GM21423 (cell line): ENCODE results near the gene ARID5B.

Experiments
- ATAC-seq: cut with Tn5 transposase; IDR thresholded peaks from one replicate; pipeline ENCODE4 v1.9.1; 2021; ENCODE audit warnings: mild to moderate bottlenecking, moderate library complexity; ENCODE audit not compliant: unreplicated experiment

ARID5B gene

GRCh38 chr10:61904733-61905725, 3.5 kb downstream of the ARID5B start:
- ATAC-seq, result peak; percentile 44

- no peak for ATAC-seq
These were observed 4.5 kb downstream of the ARID5B start for GRCh38 chr10:61905837-61906561.

GRCh38 chr10:61906562-61906901, 5.0 kb downstream of the ARID5B start:
- ATAC-seq, result no peak

GRCh38 chr10:61907011-61907410, 5.5 kb downstream of the ARID5B start:
- no peak for ATAC-seq

- ATAC-seq, result no peak
These were observed 6.1 kb downstream of the ARID5B start for GRCh38 chr10:61907587-61907986.

- ATAC-seq, result no peak
These were observed 8.8 kb downstream of the ARID5B start for GRCh38 chr10:61910226-61910805.

- ATAC-seq, result no peak
These were observed 9.4 kb downstream of the ARID5B start for GRCh38 chr10:61910894-61911293.

GRCh38 chr10:61911425-61911824, 9.9 kb downstream of the ARID5B start:
- no peak for ATAC-seq

GRCh38 chr10:61912981-61913380, 11.5 kb downstream of the ARID5B start:
- no peak for ATAC-seq

GRCh38 chr10:61918140-61918539, 16.6 kb downstream of the ARID5B start:
- no peak for ATAC-seq

- ATAC-seq, result no peak
These were observed 17.5 kb downstream of the ARID5B start for GRCh38 chr10:61918989-61919388.

- ATAC-seq, result no peak
These were observed 18.2 kb downstream of the ARID5B start for GRCh38 chr10:61919646-61920215.

GRCh38 chr10:61921143-61921542, 19.6 kb downstream of the ARID5B start:
- no peak for ATAC-seq

GRCh38 chr10:61923210-61923949, 21.9 kb downstream of the ARID5B start:
- ATAC-seq, result no peak

- no peak for ATAC-seq
These were observed 22.4 kb downstream of the ARID5B start for GRCh38 chr10:61923950-61924274.

- ATAC-seq, result no peak
These were observed 28.1 kb downstream of the ARID5B start for GRCh38 chr10:61929555-61929954.

GRCh38 chr10:61931620-61932332, 30.3 kb downstream of the ARID5B start:
- ATAC-seq, result no peak

- no peak for ATAC-seq
These were observed 32.5 kb downstream of the ARID5B start for GRCh38 chr10:61933859-61934555.

- ATAC-seq, result no peak
These were observed 33.6 kb downstream of the ARID5B start for GRCh38 chr10:61935077-61935476.

- no peak for ATAC-seq
These were observed 35.3 kb downstream of the ARID5B start for GRCh38 chr10:61936770-61937169.
